Measurements from ENCODE around the gene CD151.
A peak's percentile ranks its signal among the peaks of the same experiment; 100 is the strongest.

The CD151 gene

GRCh38 chr11:843818-844692 is 11.3 kb downstream of the CD151 start:
- DNase-seq = peak; percentile 92

GRCh38 chr11:844693-845644 is 12.2 kb downstream of the CD151 start:
- peak; percentile 92 for DNase-seq

- no peak for DNase-seq
Observed at GRCh38 chr11:845872-846495, 13.2 kb downstream of the CD151 start.

- no peak for DNase-seq
Observed at GRCh38 chr11:846496-847098, 13.8 kb downstream of the CD151 start.

GRCh38 chr11:847876-848275 is 15.1 kb downstream of the CD151 start:
- DNase-seq = no peak

GRCh38 chr11:848380-848931 is 15.7 kb downstream of the CD151 start:
- DNase-seq = no peak

- DNase-seq = peak; percentile 85
Observed at GRCh38 chr11:849104-849824, 16.5 kb downstream of the CD151 start.

GRCh38 chr11:849951-850774 is 17.4 kb downstream of the CD151 start:
- DNase-seq = no peak

- DNase-seq = no peak
Observed at GRCh38 chr11:850775-851763, 18.3 kb downstream of the CD151 start.

- DNase-seq = no peak
Observed at GRCh38 chr11:852762-853161, 20.0 kb downstream of the CD151 start.

- DNase-seq = no peak
Observed at GRCh38 chr11:853682-854448, 21.1 kb downstream of the CD151 start.

- peak; percentile 68 for DNase-seq
Observed at GRCh38 chr11:854601-855329, 22.0 kb downstream of the CD151 start.

- DNase-seq = no peak
Observed at GRCh38 chr11:855330-855674, 22.6 kb downstream of the CD151 start.

GRCh38 chr11:855796-856195 is 23.0 kb downstream of the CD151 start:
- DNase-seq = no peak

GRCh38 chr11:856397-856796 is 23.6 kb downstream of the CD151 start:
- no peak for DNase-seq

- no peak for DNase-seq
Observed at GRCh38 chr11:858053-858761, 25.5 kb downstream of the CD151 start.

- no peak for DNase-seq
Observed at GRCh38 chr11:858762-859339, 26.1 kb downstream of the CD151 start.
